Measurements from ENCODE around the gene SMARCA2. TPM values are rescaled to one million over a fixed set of nuclear protein-coding genes. Genes with fewer than 3 reads are reported as not detected.
A peak's percentile ranks its signal among the peaks of the same experiment; 100 is the strongest.

Gene SMARCA2
- total RNA-seq, 1 donor from 2014 or later: 31.6 TPM

- TF ChIP-seq CTCF (conservative IDR thresholded peaks at IDR 0.05; ENCODE audit: low read depth, low read length): no peak
- DNase-seq (ENCODE audit: low read depth): no peak
- H3K4me3 ChIP-seq (ENCODE audit: low read depth, low read length): peak overlapping the region; percentile 96
These were observed 3.8 kb downstream of the SMARCA2 start for GRCh38 chr9:2018764-2019558.

DNA sequence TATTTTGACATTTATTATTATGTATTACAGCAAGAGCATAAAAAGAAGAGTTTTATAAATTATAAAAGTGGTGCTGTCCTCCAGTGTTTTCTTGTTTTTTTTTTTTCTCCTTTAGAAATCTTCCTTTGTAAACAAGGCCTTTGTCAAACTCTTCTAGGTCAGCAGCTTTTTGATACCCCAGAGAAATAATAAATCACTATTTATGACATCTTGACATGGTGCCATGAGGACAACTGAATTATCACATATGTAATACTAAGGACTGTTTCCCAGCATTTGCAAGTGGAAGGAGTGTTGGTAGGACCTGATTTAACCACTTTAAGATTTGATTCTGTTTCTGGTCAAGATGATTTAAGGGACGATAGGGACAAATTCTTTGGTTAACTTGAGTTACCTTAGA lies 4.6 kb downstream of the SMARCA2 start:
- H3K4me3 ChIP-seq (ENCODE audit: low read depth, low read length): no peak overlapping the region
- DNase-seq (ENCODE audit: low read depth): no peak
- no peak for TF ChIP-seq CTCF (conservative IDR thresholded peaks at IDR 0.05; ENCODE audit: low read depth, low read length)

DNA sequence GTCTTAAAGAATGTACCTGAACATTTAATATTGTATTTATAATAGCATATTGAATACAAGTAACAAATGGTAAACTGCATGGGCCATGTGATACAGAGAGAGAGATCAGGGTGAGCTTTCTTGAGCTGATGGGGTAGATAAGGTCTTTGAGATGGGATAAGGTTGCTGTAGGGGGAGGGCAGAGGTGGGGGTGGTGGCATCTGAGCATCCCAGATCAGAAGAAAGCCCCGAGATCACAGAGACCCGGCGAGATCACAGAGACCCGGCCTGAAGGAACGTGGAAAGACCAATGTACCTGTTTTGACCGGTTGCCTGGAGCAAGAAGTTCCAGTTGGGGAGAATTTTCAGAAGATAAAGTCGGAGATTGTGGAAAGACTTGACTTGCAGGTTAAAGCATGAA lies 6.6 kb downstream of the SMARCA2 start:
- no peak for TF ChIP-seq CTCF (conservative IDR thresholded peaks at IDR 0.05; ENCODE audit: low read depth, low read length)
- no peak overlapping the region for H3K4me3 ChIP-seq (ENCODE audit: low read depth, low read length)
- DNase-seq (ENCODE audit: low read depth): no peak

DNA sequence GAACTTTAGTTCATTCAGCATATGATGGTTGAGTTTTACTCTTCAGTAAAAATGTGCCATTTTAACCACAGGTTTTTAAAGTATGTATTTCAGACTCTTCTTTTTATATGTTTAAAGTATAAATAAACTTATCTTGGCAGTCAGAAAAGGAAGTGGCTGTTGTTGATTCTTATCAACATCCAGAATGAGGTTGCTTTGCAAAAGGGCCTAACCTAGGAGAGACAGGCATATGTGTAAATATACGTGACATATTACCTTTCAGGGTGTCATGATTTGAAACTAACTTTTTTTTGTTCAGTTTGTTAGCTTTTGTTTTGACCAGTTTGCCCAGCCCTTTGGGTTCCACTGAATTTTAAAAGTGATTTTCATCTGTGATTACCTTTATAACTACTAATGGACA lies 7.4 kb downstream of the SMARCA2 start:
- TF ChIP-seq CTCF (conservative IDR thresholded peaks at IDR 0.05; ENCODE audit: low read depth, low read length): no peak
- no peak for DNase-seq (ENCODE audit: low read depth)
- no peak overlapping the region for H3K4me3 ChIP-seq (ENCODE audit: low read depth, low read length)

GRCh38 chr9:2023042-2023441 lies 7.9 kb downstream of the SMARCA2 start:
- no peak for DNase-seq (ENCODE audit: low read depth)
- no peak overlapping the region for H3K4me3 ChIP-seq (ENCODE audit: low read depth, low read length)
- no peak for TF ChIP-seq CTCF (conservative IDR thresholded peaks at IDR 0.05; ENCODE audit: low read depth, low read length)

DNA sequence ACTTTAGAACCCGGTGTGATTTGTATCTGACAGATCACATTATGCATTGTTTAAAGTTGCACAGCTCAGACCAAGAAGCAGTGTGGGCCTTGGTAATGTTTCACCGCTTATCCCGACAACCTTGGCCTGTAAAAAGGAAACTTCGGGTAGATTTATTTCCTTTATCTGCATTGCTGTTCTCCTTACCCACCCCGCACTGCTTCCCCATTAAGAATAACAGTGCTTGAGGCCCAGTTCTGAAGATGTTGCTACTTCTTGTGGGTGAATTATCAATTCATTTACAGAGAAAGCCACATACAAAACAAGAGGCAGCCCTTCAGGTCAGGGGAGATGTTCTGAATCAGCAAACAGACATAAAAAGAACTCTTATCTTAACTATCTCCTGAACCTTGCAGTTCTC lies 8.4 kb downstream of the SMARCA2 start:
- TF ChIP-seq CTCF (conservative IDR thresholded peaks at IDR 0.05; ENCODE audit: low read depth, low read length): no peak
- no peak overlapping the region for H3K4me3 ChIP-seq (ENCODE audit: low read depth, low read length)
- DNase-seq (ENCODE audit: low read depth): no peak
